Measurements from ENCODE around the gene KCNK3. TPM values are rescaled to one million over a fixed set of nuclear protein-coding genes. Genes with fewer than 3 reads are reported as not detected.

The KCNK3 gene
- total RNA-seq, 4 donors from 2014 or later = 0.76 to 1.6 (median 0.94) TPM

- Histone ChIP-seq H3K4me3 (no peak overlapping the region), H3K27me3 (no peaks in the 10 kb centered on the region), H3K4me1 (no peaks in the 10 kb centered on the region), H3K27ac (no peak overlapping the region), H3K9me3 (no peaks in the 10 kb centered on the region), H3K36me3 (no peaks in the 10 kb centered on the region)
- no peak for TF ChIP-seq CTCF (IDR thresholded peaks at IDR 0.05)
- TF ChIP-seq POLR2A (IDR thresholded peaks at IDR 0.05) = no peak
- no peak for DNase-seq
These were observed 43.5 kb downstream of the KCNK3 start for GRCh38 chr2:26735883-26736588.

GRCh38 chr2:26737221-26737620 lies 44.7 kb downstream of the KCNK3 start:
- DNase-seq = no peak
- Histone ChIP-seq H3K9me3 (no peaks in the 10 kb centered on the region), H3K4me1 (no peaks in the 10 kb centered on the region), H3K4me3 (no peak overlapping the region), H3K36me3 (no peaks in the 10 kb centered on the region), H3K27ac (no peak overlapping the region), H3K27me3 (no peaks in the 10 kb centered on the region)
- no peak for TF ChIP-seq CTCF (IDR thresholded peaks at IDR 0.05)
- no peak for TF ChIP-seq POLR2A (IDR thresholded peaks at IDR 0.05)

DNA sequence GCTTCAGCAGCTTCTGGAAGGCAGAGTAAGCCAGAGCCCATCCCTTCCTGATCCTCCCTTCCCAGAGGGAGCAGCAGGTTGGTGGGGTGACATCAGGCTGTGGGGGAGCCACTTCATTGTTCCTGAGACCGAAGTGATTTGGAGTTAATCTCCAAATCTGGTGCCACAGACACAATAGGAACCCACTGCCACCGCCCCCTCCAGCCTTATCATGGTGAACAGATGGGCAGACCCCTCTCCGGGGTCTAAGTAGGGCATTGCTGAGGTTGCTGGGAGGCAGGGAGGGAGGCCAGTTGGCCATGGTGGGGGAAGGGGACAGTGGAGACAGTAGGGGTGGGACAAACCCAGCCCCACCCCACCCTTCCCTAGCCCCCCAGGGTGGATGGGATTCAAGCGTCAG lies 46.0 kb downstream of the KCNK3 start:
- Histone ChIP-seq H3K27me3 (no peaks in the 10 kb centered on the region), H3K36me3 (no peaks in the 10 kb centered on the region), H3K4me1 (no peaks in the 10 kb centered on the region), H3K9me3 (no peaks in the 10 kb centered on the region), H3K27ac (no peak overlapping the region), H3K4me3 (no peak overlapping the region)
- no peak for DNase-seq
- TF ChIP-seq POLR2A (IDR thresholded peaks at IDR 0.05) (no peak), CTCF (IDR thresholded peaks at IDR 0.05) (no peak)

GRCh38 chr2:26739514-26739913 lies 47.0 kb downstream of the KCNK3 start:
- Histone ChIP-seq H3K27ac (no peak overlapping the region), H3K9me3 (no peaks in the 10 kb centered on the region), H3K27me3 (no peaks in the 10 kb centered on the region), H3K4me3 (no peak overlapping the region), H3K4me1 (no peaks in the 10 kb centered on the region), H3K36me3 (no peaks in the 10 kb centered on the region)
- DNase-seq = no peak
- TF ChIP-seq POLR2A (IDR thresholded peaks at IDR 0.05) (no peak), CTCF (IDR thresholded peaks at IDR 0.05) (no peak)

DNA sequence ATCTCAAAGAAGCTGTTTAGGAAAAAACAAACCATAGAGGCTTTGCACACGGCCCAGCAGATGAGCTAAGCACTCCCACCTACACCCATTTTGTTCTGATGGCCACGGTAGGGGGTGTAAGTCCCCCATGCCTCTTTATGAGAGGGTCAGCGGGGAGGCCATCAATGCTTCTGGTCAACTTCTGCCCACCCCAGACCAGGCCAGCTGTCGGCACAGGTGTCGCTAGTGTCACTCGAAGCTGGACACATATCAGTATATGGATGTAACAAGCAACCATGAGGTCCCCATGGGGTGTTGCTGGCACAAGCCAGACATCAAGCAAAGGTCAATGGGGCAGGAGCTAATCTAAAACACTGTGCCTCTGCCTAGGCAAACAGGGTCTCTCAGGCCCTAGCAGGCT lies 47.8 kb downstream of the KCNK3 start:
- H3K27ac ChIP-seq = no peak overlapping the region
- DNase-seq = no peak
- no peaks in the 10 kb centered on the region for H3K36me3 ChIP-seq
- no peak for TF ChIP-seq POLR2A (IDR thresholded peaks at IDR 0.05)
- no peak for TF ChIP-seq CTCF (IDR thresholded peaks at IDR 0.05)
- no peak overlapping the region for H3K4me3 ChIP-seq
- H3K9me3 ChIP-seq = no peaks in the 10 kb centered on the region
- H3K27me3 ChIP-seq = no peaks in the 10 kb centered on the region
- no peaks in the 10 kb centered on the region for H3K4me1 ChIP-seq
